WTC11 (cell line): ENCODE measurements around the gene FCER1G. TPM values are rescaled to one million over a fixed set of nuclear protein-coding genes. Genes with fewer than 3 reads are reported as not detected.

Experiments used
- ATAC-seq: fragments of 200-7000 bp; cut with Tn5 transposase; 2 replicates; pipeline ENCODE4 v1.10.0; 2021; ENCODE audit warnings: mild to moderate bottlenecking, moderate library complexity
- CTCF ChIA-PET: fragments of 300-600 bp; sonication (Branson Sonifier 250); formaldehyde crosslinking; loops from one replicate; lab custom pipeline; 2021; ENCODE audit warnings: antibody characterized with exemption; lab: Charles Lee
- POLR2A ChIA-PET: fragments of 350-600 bp; sonication (Branson Sonifier 250); formaldehyde crosslinking; loops from one replicate; lab custom pipeline; 2021; ENCODE audit warnings: antibody characterized with exemption; lab: Charles Lee
- DNase-seq: peaks from one replicate; pipeline ENCODE4 v3.0.0; 2021; ENCODE audit warnings: low spot score
- H3K27ac Mint-ChIP-seq: 2 replicates; pipeline ENCODE4 v1.8.0; 2021; ENCODE audit warnings: mixed read lengths
- H3K27me3 Mint-ChIP-seq: 2 replicates; pipeline ENCODE4 v1.8.0; 2021; ENCODE audit warnings: low read depth, mild to moderate bottlenecking, moderate library complexity, mixed read lengths
- H3K36me3 Mint-ChIP-seq: 2 replicates; pipeline ENCODE4 v1.8.0; 2021; ENCODE audit warnings: mixed read lengths
- H3K4me1 Mint-ChIP-seq: 2 replicates; pipeline ENCODE4 v1.8.0; 2022; ENCODE audit warnings: mixed read lengths
- H3K4me3 Mint-ChIP-seq: 2 replicates; pipeline ENCODE4 v1.8.0; 2021; ENCODE audit warnings: mild to moderate bottlenecking, moderate library complexity, mixed read lengths
- H3K9me3 Mint-ChIP-seq: 2 replicates; pipeline ENCODE4 v1.8.0; 2021; ENCODE audit warnings: mixed read lengths
- ATF1 ChIP-seq: sonication (generic); formaldehyde crosslinking; IDR thresholded peaks from 2 replicates; pipeline ENCODE4 v1.8.1; 2023; ENCODE audit warnings: mild to moderate bottlenecking, moderate library complexity, missing genetic modification reagents
- CBFB ChIP-seq: sonication (generic); formaldehyde crosslinking; IDR thresholded peaks from 2 replicates; pipeline ENCODE4 v1.8.1; 2022; ENCODE audit warnings: mild to moderate bottlenecking, low read depth, missing genetic modification reagents
- CREB1 ChIP-seq: sonication (generic); formaldehyde crosslinking; IDR thresholded peaks from 2 replicates; pipeline ENCODE4 v1.8.0; 2023; ENCODE audit warnings: mild to moderate bottlenecking, missing genetic modification reagents
- CREM ChIP-seq: sonication (generic); formaldehyde crosslinking; IDR thresholded peaks from 2 replicates; pipeline ENCODE4 v1.8.1; 2022; ENCODE audit warnings: mild to moderate bottlenecking, missing genetic modification reagents, moderate library complexity
- GTF2I ChIP-seq: fragments of 250-450 bp; sonication (Bioruptor Pico); conservative IDR thresholded peaks from 2 replicates; pipeline ENCODE4 v1.4.0; 2021; ENCODE audit warnings: mild to moderate bottlenecking
- KAT7 ChIP-seq: sonication (generic); formaldehyde crosslinking; IDR thresholded peaks from 2 replicates; pipeline ENCODE4 v1.8.1; 2023; ENCODE audit warnings: missing genetic modification reagents, mild to moderate bottlenecking, borderline replicate concordance
- OVOL2 ChIP-seq: fragments of 250-450 bp; sonication (Bioruptor Pico); IDR thresholded peaks from 2 replicates; pipeline ENCODE4 v1.9.0; 2021; ENCODE audit warnings: mild to moderate bottlenecking, borderline replicate concordance
- RORB ChIP-seq: fragments of 250-450 bp; sonication (Bioruptor Pico); IDR thresholded peaks from 2 replicates; pipeline ENCODE4 v1.9.0; 2021; ENCODE audit warnings: mild to moderate bottlenecking
- SOX15 ChIP-seq: fragments of 250-450 bp; sonication (Bioruptor Pico); IDR thresholded peaks from 2 replicates; pipeline ENCODE4 v1.9.0; 2021; ENCODE audit warnings: mild to moderate bottlenecking
- TEAD1 ChIP-seq: sonication (generic); formaldehyde crosslinking; IDR thresholded peaks from 2 replicates; pipeline ENCODE4 v1.8.0; 2022; ENCODE audit warnings: mild to moderate bottlenecking, missing genetic modification reagents
- ZNF138 ChIP-seq: sonication (generic); formaldehyde crosslinking; conservative IDR thresholded peaks from 2 replicates; pipeline ENCODE4 v1.8.1; 2022; ENCODE audit warnings: mild to moderate bottlenecking, moderate library complexity, missing genetic modification reagents
- ZNF219 ChIP-seq: sonication (generic); formaldehyde crosslinking; IDR thresholded peaks from 2 replicates; pipeline ENCODE4 v1.8.0; 2023; ENCODE audit warnings: missing genetic modification reagents, mild to moderate bottlenecking, borderline replicate concordance
- ZNF317 ChIP-seq: sonication (generic); formaldehyde crosslinking; IDR thresholded peaks from 2 replicates; pipeline ENCODE4 v1.8.1; 2023; ENCODE audit warnings: low read depth, mild to moderate bottlenecking, moderate library complexity, missing genetic modification reagents, borderline replicate concordance
- total RNA-seq: library from RNA; stranded (reverse); gene quantifications from 3 replicates; pipeline ENCODE4 v1.2.3, GENCODE V29; 2021
- TF ChIP-seq, protein P1 (sequence below): sonication (generic); formaldehyde crosslinking; conservative IDR thresholded peaks from 2 replicates; pipeline ENCODE4 v1.8.1; 2023; ENCODE audit warnings: mild to moderate bottlenecking, low read depth, missing genetic modification reagents, moderate library complexity
- TF ChIP-seq, protein P2 (sequence below): fragments of 250-450 bp; sonication (Bioruptor Pico); IDR thresholded peaks from 2 replicates; pipeline ENCODE4 v1.9.0; 2021; ENCODE audit warnings: mild to moderate bottlenecking, borderline replicate concordance
- TF ChIP-seq, protein P3 (sequence below): sonication (generic); formaldehyde crosslinking; conservative IDR thresholded peaks from 2 replicates; pipeline ENCODE4 v1.8.1; 2022; ENCODE audit warnings: mild to moderate bottlenecking, missing genetic modification reagents
- TF ChIP-seq, protein P4 (sequence below): sonication (generic); formaldehyde crosslinking; IDR thresholded peaks from 2 replicates; pipeline ENCODE4 v1.8.0; 2022; ENCODE audit warnings: missing genetic modification reagents
- TF ChIP-seq, protein P5 (sequence below): sonication (generic); formaldehyde crosslinking; IDR thresholded peaks from 2 replicates; pipeline ENCODE4 v1.8.0; 2022; ENCODE audit warnings: mild to moderate bottlenecking, missing genetic modification reagents
- TF ChIP-seq, protein P6 (sequence below): sonication (generic); formaldehyde crosslinking; IDR thresholded peaks from 2 replicates; pipeline ENCODE4 v1.8.0; 2022; ENCODE audit warnings: mild to moderate bottlenecking, missing genetic modification reagents
- TF ChIP-seq, protein P7 (sequence below): sonication (generic); formaldehyde crosslinking; IDR thresholded peaks from 2 replicates; pipeline ENCODE4 v1.8.1; 2022; ENCODE audit warnings: low read depth, missing genetic modification reagents, borderline replicate concordance

Gene FCER1G
- total RNA-seq, 1 experiment from 2014 or later: 0.85 TPM

DNA sequence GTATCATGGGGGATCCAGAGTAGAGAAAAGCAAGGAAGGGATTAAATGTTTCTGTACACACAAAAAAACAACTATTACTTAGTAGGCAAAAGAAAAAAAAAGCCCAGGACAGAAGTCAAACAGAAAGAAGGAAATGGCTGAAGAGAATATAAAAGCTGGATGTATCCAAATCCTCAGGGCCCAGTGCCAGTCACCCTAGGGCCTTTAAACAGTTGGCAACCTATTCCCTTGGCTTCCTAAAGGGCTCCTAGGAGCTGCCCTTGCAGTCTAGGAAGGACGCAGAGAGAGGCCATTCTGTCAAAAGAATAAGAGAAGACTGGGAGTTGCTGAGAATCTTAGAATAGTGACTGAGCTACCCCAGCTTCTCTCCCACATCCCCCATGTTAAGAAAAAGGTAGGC is 42.7 kb upstream of the FCER1G start:
- Mint-ChIP-seq H3K27me3 (no peaks in the 10 kb centered on the region), H3K27ac (no peak overlapping the region)
- CTCF ChIA-PET: interaction anchor here (2.5 kb wide), 1 partner anchor 53 kb away, joined by 9 read pairs; the partner anchor contains the start of gene TOMM40L

More for the DNA sequence above, 42.7 kb upstream of the FCER1G start:
- Mint-ChIP-seq H3K36me3 (peaks cover 48% of the 10 kb centered on the region), H3K9me3 (no peaks in the 10 kb centered on the region), H3K4me3 (no peak overlapping the region), H3K4me1 (peaks cover 10% of the 10 kb centered on the region)
- TF ChIP-seq CREM (CRISPR knock-in tag): no peak
- TF ChIP-seq, protein P1, sequence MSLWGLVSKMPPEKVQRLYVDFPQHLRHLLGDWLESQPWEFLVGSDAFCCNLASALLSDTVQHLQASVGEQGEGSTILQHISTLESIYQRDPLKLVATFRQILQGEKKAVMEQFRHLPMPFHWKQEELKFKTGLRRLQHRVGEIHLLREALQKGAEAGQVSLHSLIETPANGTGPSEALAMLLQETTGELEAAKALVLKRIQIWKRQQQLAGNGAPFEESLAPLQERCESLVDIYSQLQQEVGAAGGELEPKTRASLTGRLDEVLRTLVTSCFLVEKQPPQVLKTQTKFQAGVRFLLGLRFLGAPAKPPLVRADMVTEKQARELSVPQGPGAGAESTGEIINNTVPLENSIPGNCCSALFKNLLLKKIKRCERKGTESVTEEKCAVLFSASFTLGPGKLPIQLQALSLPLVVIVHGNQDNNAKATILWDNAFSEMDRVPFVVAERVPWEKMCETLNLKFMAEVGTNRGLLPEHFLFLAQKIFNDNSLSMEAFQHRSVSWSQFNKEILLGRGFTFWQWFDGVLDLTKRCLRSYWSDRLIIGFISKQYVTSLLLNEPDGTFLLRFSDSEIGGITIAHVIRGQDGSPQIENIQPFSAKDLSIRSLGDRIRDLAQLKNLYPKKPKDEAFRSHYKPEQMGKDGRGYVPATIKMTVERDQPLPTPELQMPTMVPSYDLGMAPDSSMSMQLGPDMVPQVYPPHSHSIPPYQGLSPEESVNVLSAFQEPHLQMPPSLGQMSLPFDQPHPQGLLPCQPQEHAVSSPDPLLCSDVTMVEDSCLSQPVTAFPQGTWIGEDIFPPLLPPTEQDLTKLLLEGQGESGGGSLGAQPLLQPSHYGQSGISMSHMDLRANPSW (CRISPR knock-in tag): no peak
- no peak for TF ChIP-seq OVOL2 (CRISPR knock-in tag)
- TF ChIP-seq, protein P2, sequence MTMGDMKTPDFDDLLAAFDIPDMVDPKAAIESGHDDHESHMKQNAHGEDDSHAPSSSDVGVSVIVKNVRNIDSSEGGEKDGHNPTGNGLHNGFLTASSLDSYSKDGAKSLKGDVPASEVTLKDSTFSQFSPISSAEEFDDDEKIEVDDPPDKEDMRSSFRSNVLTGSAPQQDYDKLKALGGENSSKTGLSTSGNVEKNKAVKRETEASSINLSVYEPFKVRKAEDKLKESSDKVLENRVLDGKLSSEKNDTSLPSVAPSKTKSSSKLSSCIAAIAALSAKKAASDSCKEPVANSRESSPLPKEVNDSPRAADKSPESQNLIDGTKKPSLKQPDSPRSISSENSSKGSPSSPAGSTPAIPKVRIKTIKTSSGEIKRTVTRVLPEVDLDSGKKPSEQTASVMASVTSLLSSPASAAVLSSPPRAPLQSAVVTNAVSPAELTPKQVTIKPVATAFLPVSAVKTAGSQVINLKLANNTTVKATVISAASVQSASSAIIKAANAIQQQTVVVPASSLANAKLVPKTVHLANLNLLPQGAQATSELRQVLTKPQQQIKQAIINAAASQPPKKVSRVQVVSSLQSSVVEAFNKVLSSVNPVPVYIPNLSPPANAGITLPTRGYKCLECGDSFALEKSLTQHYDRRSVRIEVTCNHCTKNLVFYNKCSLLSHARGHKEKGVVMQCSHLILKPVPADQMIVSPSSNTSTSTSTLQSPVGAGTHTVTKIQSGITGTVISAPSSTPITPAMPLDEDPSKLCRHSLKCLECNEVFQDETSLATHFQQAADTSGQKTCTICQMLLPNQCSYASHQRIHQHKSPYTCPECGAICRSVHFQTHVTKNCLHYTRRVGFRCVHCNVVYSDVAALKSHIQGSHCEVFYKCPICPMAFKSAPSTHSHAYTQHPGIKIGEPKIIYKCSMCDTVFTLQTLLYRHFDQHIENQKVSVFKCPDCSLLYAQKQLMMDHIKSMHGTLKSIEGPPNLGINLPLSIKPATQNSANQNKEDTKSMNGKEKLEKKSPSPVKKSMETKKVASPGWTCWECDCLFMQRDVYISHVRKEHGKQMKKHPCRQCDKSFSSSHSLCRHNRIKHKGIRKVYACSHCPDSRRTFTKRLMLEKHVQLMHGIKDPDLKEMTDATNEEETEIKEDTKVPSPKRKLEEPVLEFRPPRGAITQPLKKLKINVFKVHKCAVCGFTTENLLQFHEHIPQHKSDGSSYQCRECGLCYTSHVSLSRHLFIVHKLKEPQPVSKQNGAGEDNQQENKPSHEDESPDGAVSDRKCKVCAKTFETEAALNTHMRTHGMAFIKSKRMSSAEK (CRISPR knock-in tag): no peak
- no peak for TF ChIP-seq GTF2I (CRISPR knock-in tag)
- TF ChIP-seq ZNF138 (CRISPR knock-in tag): no peak
- TF ChIP-seq, protein P3, sequence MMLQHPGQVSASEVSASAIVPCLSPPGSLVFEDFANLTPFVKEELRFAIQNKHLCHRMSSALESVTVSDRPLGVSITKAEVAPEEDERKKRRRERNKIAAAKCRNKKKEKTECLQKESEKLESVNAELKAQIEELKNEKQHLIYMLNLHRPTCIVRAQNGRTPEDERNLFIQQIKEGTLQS (CRISPR knock-in tag): no peak
- TF ChIP-seq CREB1 (CRISPR knock-in tag): no peak
- no peak for TF ChIP-seq CBFB (CRISPR knock-in tag)
- TF ChIP-seq ZNF219 (CRISPR knock-in tag): no peak
- no peak for TF ChIP-seq ZNF317 (CRISPR knock-in tag)
- no peak for TF ChIP-seq TEAD1 (CRISPR knock-in tag)
- TF ChIP-seq KAT7: no peak
- TF ChIP-seq, protein P4, sequence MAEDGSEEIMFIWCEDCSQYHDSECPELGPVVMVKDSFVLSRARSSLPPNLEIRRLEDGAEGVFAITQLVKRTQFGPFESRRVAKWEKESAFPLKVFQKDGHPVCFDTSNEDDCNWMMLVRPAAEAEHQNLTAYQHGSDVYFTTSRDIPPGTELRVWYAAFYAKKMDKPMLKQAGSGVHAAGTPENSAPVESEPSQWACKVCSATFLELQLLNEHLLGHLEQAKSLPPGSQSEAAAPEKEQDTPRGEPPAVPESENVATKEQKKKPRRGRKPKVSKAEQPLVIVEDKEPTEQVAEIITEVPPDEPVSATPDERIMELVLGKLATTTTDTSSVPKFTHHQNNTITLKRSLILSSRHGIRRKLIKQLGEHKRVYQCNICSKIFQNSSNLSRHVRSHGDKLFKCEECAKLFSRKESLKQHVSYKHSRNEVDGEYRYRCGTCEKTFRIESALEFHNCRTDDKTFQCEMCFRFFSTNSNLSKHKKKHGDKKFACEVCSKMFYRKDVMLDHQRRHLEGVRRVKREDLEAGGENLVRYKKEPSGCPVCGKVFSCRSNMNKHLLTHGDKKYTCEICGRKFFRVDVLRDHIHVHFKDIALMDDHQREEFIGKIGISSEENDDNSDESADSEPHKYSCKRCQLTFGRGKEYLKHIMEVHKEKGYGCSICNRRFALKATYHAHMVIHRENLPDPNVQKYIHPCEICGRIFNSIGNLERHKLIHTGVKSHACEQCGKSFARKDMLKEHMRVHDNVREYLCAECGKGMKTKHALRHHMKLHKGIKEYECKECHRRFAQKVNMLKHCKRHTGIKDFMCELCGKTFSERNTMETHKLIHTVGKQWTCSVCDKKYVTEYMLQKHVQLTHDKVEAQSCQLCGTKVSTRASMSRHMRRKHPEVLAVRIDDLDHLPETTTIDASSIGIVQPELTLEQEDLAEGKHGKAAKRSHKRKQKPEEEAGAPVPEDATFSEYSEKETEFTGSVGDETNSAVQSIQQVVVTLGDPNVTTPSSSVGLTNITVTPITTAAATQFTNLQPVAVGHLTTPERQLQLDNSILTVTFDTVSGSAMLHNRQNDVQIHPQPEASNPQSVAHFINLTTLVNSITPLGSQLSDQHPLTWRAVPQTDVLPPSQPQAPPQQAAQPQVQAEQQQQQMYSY (CRISPR knock-in tag): no peak
- TF ChIP-seq SOX15 (CRISPR knock-in tag): no peak
- TF ChIP-seq, protein P5, sequence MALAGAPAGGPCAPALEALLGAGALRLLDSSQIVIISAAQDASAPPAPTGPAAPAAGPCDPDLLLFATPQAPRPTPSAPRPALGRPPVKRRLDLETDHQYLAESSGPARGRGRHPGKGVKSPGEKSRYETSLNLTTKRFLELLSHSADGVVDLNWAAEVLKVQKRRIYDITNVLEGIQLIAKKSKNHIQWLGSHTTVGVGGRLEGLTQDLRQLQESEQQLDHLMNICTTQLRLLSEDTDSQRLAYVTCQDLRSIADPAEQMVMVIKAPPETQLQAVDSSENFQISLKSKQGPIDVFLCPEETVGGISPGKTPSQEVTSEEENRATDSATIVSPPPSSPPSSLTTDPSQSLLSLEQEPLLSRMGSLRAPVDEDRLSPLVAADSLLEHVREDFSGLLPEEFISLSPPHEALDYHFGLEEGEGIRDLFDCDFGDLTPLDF (CRISPR knock-in tag): no peak
- TF ChIP-seq, protein P6, sequence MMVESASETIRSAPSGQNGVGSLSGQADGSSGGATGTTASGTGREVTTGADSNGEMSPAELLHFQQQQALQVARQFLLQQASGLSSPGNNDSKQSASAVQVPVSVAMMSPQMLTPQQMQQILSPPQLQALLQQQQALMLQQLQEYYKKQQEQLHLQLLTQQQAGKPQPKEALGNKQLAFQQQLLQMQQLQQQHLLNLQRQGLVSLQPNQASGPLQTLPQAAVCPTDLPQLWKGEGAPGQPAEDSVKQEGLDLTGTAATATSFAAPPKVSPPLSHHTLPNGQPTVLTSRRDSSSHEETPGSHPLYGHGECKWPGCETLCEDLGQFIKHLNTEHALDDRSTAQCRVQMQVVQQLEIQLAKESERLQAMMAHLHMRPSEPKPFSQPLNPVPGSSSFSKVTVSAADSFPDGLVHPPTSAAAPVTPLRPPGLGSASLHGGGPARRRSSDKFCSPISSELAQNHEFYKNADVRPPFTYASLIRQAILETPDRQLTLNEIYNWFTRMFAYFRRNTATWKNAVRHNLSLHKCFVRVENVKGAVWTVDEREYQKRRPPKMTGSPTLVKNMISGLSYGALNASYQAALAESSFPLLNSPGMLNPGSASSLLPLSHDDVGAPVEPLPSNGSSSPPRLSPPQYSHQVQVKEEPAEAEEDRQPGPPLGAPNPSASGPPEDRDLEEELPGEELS (CRISPR knock-in tag): no peak
- no peak for TF ChIP-seq RORB (CRISPR knock-in tag)
- TF ChIP-seq, protein P7, sequence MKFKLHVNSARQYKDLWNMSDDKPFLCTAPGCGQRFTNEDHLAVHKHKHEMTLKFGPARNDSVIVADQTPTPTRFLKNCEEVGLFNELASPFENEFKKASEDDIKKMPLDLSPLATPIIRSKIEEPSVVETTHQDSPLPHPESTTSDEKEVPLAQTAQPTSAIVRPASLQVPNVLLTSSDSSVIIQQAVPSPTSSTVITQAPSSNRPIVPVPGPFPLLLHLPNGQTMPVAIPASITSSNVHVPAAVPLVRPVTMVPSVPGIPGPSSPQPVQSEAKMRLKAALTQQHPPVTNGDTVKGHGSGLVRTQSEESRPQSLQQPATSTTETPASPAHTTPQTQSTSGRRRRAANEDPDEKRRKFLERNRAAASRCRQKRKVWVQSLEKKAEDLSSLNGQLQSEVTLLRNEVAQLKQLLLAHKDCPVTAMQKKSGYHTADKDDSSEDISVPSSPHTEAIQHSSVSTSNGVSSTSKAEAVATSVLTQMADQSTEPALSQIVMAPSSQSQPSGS (CRISPR knock-in tag): no peak
- no peak for TF ChIP-seq ATF1 (CRISPR knock-in tag)
- ATAC-seq: no peak
- POLR2A ChIA-PET: no interaction called here
- no peak for DNase-seq
